A549 (cell line): ENCODE data around the gene ATP9B.

Source experiments
- CBX2 ChIP-seq: fragments of 200-600 bp; sonication (generic); IDR thresholded peaks from 2 replicates; pipeline ENCODE4 v1.6.1; 2016; ENCODE audit warnings: low read depth, mild to moderate bottlenecking, borderline replicate concordance
- CHD2 ChIP-seq: fragments of 150-350 bp; IDR thresholded peaks from 2 replicates; pipeline ENCODE4 v1.6.1; 2014; ENCODE audit warnings: low read length; ENCODE audit not compliant: partially characterized antibody
- CTCF ChIP-seq: fragments of >200 bp; sonication (Bioruptor Twin); formaldehyde crosslinking; IDR thresholded peaks from 3 replicates; pipeline ENCODE4 v1.5.1; 2016
- MAFK ChIP-seq: fragments of 450-650 bp; IDR thresholded peaks from 2 replicates; pipeline ENCODE4 v1.6.1; 2014; ENCODE audit not compliant: partially characterized antibody
- MAX ChIP-seq: IDR thresholded peaks from 2 replicates; pipeline ENCODE4 v1.6.1; 2012
- NFE2L2 ChIP-seq: fragments of 150-350 bp; conservative IDR thresholded peaks from 2 replicates; pipeline ENCODE4 v1.6.1; 2014; ENCODE audit warnings: low read length
- NPAS2 ChIP-seq: fragments of 250-450 bp; sonication (Bioruptor Pico); IDR thresholded peaks from 2 replicates; pipeline ENCODE4 v1.8.0; 2022; ENCODE audit warnings: mild to moderate bottlenecking, moderate library complexity, borderline replicate concordance
- POLR2A ChIP-seq: IDR thresholded peaks from 2 replicates; pipeline ENCODE4 v1.6.1; 2012; ENCODE audit warnings: mild to moderate bottlenecking, low read length
- RCOR1 ChIP-seq: fragments of 150-350 bp; IDR thresholded peaks from 2 replicates; pipeline ENCODE4 v1.6.1; 2014; ENCODE audit warnings: antibody characterized with exemption, low read length, low read depth
- TP53 ChIP-seq: fragments of 250-450 bp; sonication (Bioruptor Pico); IDR thresholded peaks from 2 replicates; pipeline ENCODE4 v1.5.0; 2021; ENCODE audit warnings: mild to moderate bottlenecking, moderate library complexity

- TF ChIP-seq TP53 (CRISPR knock-in tag) (no peak), CTCF (no peak), MAFK (no peak), POLR2A (no peak), NFE2L2 (no peak), CBX2 (no peak), CHD2 (no peak), MAX (no peak), NPAS2 (CRISPR knock-in tag) (no peak), RCOR1 (no peak)
These were observed 267.5 kb downstream of the ATP9B start for GRCh38 chr18:79336556-79337142.
